Natural killer cell (primary cell): ENCODE measurements around the gene RRH. TPM values are rescaled to one million over a fixed set of nuclear protein-coding genes. Genes with fewer than 3 reads are reported as not detected.

Experiments
- ATAC-seq, 3 donors: fragments of 150-1000 bp in 2 of 3; fragments of 200-7000 bp in 1 of 3; cut with Tn5 transposase; 1 replicate in 1 of 3; 2 replicates in 2 of 3; pipeline ENCODE4 v1.10.0; 2021; ENCODE audit warnings: mild to moderate bottlenecking in 2 of 3, moderate library complexity in 2 of 3
- DNase-seq, 2 donors: peaks; one replicate each; pipeline versions ENCODE4 v3.0.0 to v3.0.0-alpha.2; 2013 to 2021; ENCODE audit warnings: mixed read lengths in 1 of 2
- H3K27ac ChIP-seq: one replicate; pipeline ENCODE4 v1.5.1; 2013; ENCODE audit warnings: mild to moderate bottlenecking, low read length
- H3K27me3 ChIP-seq: one replicate; pipeline ENCODE4 v1.6.1; 2013; ENCODE audit warnings: low read length; ENCODE audit not compliant: control insufficient read depth, insufficient read depth
- H3K36me3 ChIP-seq: one replicate; pipeline ENCODE4 v1.6.1; 2013; ENCODE audit warnings: low read length; ENCODE audit not compliant: control insufficient read depth, insufficient read depth
- H3K4me1 ChIP-seq: one replicate; pipeline ENCODE4 v1.6.1; 2013; ENCODE audit warnings: low read length; ENCODE audit not compliant: control insufficient read depth, insufficient read depth
- H3K4me3 ChIP-seq: one replicate; pipeline ENCODE4 v1.5.1; 2013; ENCODE audit warnings: low read length
- H3K9me3 ChIP-seq: one replicate; pipeline ENCODE4 v1.6.1; 2013; ENCODE audit warnings: low read length; ENCODE audit not compliant: control insufficient read depth, insufficient read depth
- H3K27ac Mint-ChIP-seq, 2 donors: one replicate each; pipeline ENCODE4 v1.8.0; 2022; ENCODE audit warnings: mild to moderate bottlenecking in 2 of 2, mixed read lengths in 2 of 2, moderate library complexity in 1 of 2
- H3K27me3 Mint-ChIP-seq, 2 donors: one replicate each; pipeline ENCODE4 v1.8.0; 2022; ENCODE audit warnings: low read depth in 2 of 2, mixed read lengths in 2 of 2
- H3K36me3 Mint-ChIP-seq: one replicate; pipeline ENCODE4 v1.8.0; 2022; ENCODE audit warnings: mixed read lengths
- H3K4me1 Mint-ChIP-seq, 2 donors: one replicate each; pipeline ENCODE4 v1.8.0; 2022; ENCODE audit warnings: mixed read lengths in 2 of 2
- H3K4me3 Mint-ChIP-seq: one replicate; pipeline ENCODE4 v1.8.0; 2022; ENCODE audit warnings: mild to moderate bottlenecking, moderate library complexity, mixed read lengths
- H3K9me3 Mint-ChIP-seq, 2 donors: one replicate each; pipeline ENCODE4 v1.8.0; 2022; ENCODE audit warnings: mixed read lengths in 2 of 2
- CTCF ChIP-seq: fragments of 200-600 bp; IDR thresholded peaks from one replicate; pipeline ENCODE4 v1.8.0; 2022; ENCODE audit warnings: antibody characterized with exemption
- WGBS: methylation state at CpG from one replicate; pipeline ENCODE4 v1.1.7; 2013; ENCODE audit warnings: missing lambda C conversion rate; ENCODE audit not compliant: insufficient coverage; 5-methylcytosine and 5-hydroxymethylcytosine counted together
- intact Hi-C: fragments of 100-400 bp; cut with micrococcal nuclease; formaldehyde crosslinking; loops from one replicate; pipeline ENCODE4 v1.14.2; 2022
- total RNA-seq, 4 donors: library from RNA; stranded (reverse); fragments of 120-200 nt in 1 of 4; gene quantifications; one replicate each; pipeline versions ENCODE4 v1.2.3 to v1.2.4, GENCODE V29; 2013 to 2022

RRH gene
- total RNA-seq, 3 donors from 2014 or later (not counting 1 experiment from before 2014, with no cell fraction given), result 0.24 TPM; not detected in 2

- intact Hi-C loops, result no loop called here
- H3K27ac Mint-ChIP-seq, result no peak overlapping the region
- Histone ChIP-seq H3K27ac (no peak overlapping the region), H3K4me3 (no peak overlapping the region), H3K27me3 (no peaks in the 10 kb centered on the region), H3K4me1 (no peaks in the 10 kb centered on the region), H3K9me3 (peaks cover 4% of the 10 kb centered on the region), H3K36me3 (no peaks in the 10 kb centered on the region)
- H3K36me3 Mint-ChIP-seq, result no peaks in the 10 kb centered on the region
- TF ChIP-seq CTCF, result no peak
- no peak for ATAC-seq
- 100% methylated on average over 2 of the region's 2 CpGs for WGBS
- H3K4me1 Mint-ChIP-seq, result no peaks in the 10 kb centered on the region
- DNase-seq, result no peak
- H3K9me3 Mint-ChIP-seq, result peaks cover 0 to 3% of the 10 kb centered on the region in 2 donors
- no peaks in the 10 kb centered on the region for H3K27me3 Mint-ChIP-seq
- H3K4me3 Mint-ChIP-seq, result no peak overlapping the region
Measured at GRCh38 chr4:109861271-109861670, 33.5 kb downstream of the RRH start.

GRCh38 chr4:109861916-109862511 lies 34.2 kb downstream of the RRH start:
- 95% methylated on average over 2 of the region's 3 CpGs for WGBS
- Histone ChIP-seq H3K27me3 (no peaks in the 10 kb centered on the region), H3K36me3 (no peaks in the 10 kb centered on the region), H3K9me3 (peaks cover 4% of the 10 kb centered on the region), H3K4me1 (no peaks in the 10 kb centered on the region), H3K4me3 (no peak overlapping the region), H3K27ac (no peak overlapping the region)
- H3K27ac Mint-ChIP-seq, result no peak overlapping the region
- no peaks in the 10 kb centered on the region for H3K4me1 Mint-ChIP-seq
- H3K4me3 Mint-ChIP-seq, result no peak overlapping the region
- intact Hi-C loops, result no loop called here
- no peak for DNase-seq
- H3K27me3 Mint-ChIP-seq, result no peaks in the 10 kb centered on the region
- ATAC-seq, result no peak
- no peaks in the 10 kb centered on the region for H3K36me3 Mint-ChIP-seq
- peaks cover 0 to 3% of the 10 kb centered on the region in 2 donors for H3K9me3 Mint-ChIP-seq
- TF ChIP-seq CTCF, result no peak

GRCh38 chr4:109864134-109864533 lies 36.4 kb downstream of the RRH start:
- H3K4me3 Mint-ChIP-seq, result no peak overlapping the region
- H3K4me3 ChIP-seq, result no peak overlapping the region
- H3K27me3 ChIP-seq, result no peaks in the 10 kb centered on the region
- DNase-seq (no peak), ATAC-seq (no peak)
- H3K36me3 ChIP-seq, result no peaks in the 10 kb centered on the region
- no peak for TF ChIP-seq CTCF
- no peaks in the 10 kb centered on the region for H3K4me1 Mint-ChIP-seq
- peaks cover 4% of the 10 kb centered on the region for H3K9me3 ChIP-seq
- no peaks in the 10 kb centered on the region for H3K4me1 ChIP-seq
- H3K27ac Mint-ChIP-seq, result no peak overlapping the region
- H3K9me3 Mint-ChIP-seq, result no peaks in the 10 kb centered on the region
- intact Hi-C loops, result no loop called here
- no peaks in the 10 kb centered on the region for H3K36me3 Mint-ChIP-seq
- H3K27ac ChIP-seq, result no peak overlapping the region
- H3K27me3 Mint-ChIP-seq, result no peaks in the 10 kb centered on the region

- no peak overlapping the region for H3K4me3 Mint-ChIP-seq
- H3K9me3 Mint-ChIP-seq, result no peaks in the 10 kb centered on the region
- ATAC-seq (no peak), DNase-seq (no peak)
- no peaks in the 10 kb centered on the region for H3K27me3 ChIP-seq
- no peaks in the 10 kb centered on the region for H3K4me1 Mint-ChIP-seq
- H3K27ac ChIP-seq, result no peak overlapping the region
- no peak for TF ChIP-seq CTCF
- no peaks in the 10 kb centered on the region for H3K4me1 ChIP-seq
- no peaks in the 10 kb centered on the region for H3K9me3 ChIP-seq
- H3K27me3 Mint-ChIP-seq, result no peaks in the 10 kb centered on the region
- no peak overlapping the region for H3K4me3 ChIP-seq
- intact Hi-C loops, result no loop called here
- WGBS, result 94% methylated on average over 5 of the region's 5 CpGs
- H3K27ac Mint-ChIP-seq, result no peak overlapping the region
- no peaks in the 10 kb centered on the region for H3K36me3 Mint-ChIP-seq
- no peaks in the 10 kb centered on the region for H3K36me3 ChIP-seq
Measured at GRCh38 chr4:109870061-109870460, 42.3 kb downstream of the RRH start.
